CD4-positive, alpha-beta T cell treated with Interleukin-4 for 4 hours (primary cell): ENCODE measurements around the gene ATP2B3.
A peak's percentile ranks its signal among the peaks of the same experiment; 100 is the strongest.

Source experiments
- DNase-seq: peaks from one replicate; pipeline ENCODE4 v3.0.0-alpha.2; 2020

ATP2B3 gene

DNA sequence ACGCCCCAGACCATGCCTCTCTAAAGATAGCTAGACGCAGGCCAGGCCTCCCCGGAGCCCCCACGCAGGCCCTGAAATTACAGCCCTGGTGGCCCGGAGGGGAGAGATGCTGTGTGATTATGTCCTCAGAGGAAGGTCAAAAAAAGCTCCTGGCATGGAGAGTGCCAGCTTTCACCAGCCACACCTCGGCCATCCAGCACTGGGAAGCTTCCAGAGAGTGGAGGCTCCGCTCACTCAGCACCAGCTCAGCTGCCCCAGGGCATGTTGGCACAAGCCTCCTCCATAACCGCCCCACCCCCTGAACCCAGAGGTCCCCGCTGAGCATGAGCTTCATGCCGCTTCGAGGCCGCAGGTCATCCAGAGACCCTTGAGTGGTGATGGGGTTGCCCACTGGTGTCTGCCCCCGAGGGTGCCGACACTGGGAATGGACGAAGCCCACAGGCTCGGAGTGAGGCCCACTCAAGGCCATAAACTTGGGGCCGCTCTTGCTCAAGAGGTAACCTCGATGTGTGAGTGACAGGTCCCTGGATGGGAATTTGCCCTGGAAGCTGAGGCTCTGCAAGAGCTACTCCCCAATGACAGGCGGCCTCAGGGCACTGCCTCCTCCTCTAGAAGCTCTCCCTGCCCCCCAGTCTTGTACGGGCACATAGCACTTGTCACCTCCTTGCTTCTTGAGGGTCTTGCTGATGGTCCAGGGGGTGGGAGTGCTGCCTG, 27.1 kb upstream of the ATP2B3 start:
- DNase-seq, result no peak

DNA sequence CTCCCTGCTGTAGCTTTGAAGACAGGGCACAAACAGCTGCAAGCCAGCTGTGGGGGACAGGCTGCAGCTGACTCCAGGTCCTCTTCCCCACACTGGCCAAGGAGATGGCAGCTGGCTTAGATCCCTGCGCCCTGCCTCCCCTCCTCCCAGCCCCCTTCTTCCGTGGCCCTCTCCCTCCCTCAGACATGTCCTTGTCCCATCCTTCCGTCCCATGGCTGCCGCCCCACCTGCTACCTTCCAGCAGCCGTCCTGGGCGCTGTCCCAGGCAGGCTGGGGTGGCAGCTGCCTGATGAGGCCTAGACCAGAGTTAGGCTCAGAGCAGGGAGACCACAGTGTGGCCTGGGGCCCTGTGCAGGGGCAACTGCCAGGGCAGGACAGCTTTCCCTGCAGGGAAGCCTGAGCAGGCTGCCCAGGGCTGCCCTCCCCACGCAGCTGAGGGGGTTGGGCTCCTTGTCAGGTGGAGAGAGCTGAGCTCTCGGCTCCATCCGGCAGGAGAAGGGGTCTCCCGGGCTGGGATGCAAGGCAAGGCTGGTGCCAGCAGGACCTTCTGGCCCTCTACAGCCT, 26.0 kb upstream of the ATP2B3 start:
- no peak for DNase-seq

DNA sequence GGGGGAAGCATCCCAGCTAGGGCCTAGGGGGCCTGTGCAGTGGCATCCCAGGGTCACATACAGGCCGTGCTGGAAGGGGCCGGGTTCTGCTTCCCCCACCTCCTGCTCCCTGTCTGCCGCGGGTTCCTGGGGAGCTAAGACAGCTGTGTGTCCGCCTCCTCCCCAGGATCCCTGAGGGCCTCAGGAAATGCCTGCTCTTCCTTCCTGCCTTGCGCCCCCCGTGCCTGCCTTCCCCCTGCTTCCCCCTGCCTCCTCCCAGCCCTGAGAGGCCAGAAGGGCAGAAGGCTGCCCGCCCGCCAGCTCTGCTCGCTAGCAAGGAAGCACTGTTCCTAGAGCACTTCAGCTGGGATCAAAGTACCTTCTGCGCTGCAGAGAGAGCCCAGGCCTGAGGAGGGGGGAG, 25.5 kb upstream of the ATP2B3 start:
- no peak for DNase-seq

DNA sequence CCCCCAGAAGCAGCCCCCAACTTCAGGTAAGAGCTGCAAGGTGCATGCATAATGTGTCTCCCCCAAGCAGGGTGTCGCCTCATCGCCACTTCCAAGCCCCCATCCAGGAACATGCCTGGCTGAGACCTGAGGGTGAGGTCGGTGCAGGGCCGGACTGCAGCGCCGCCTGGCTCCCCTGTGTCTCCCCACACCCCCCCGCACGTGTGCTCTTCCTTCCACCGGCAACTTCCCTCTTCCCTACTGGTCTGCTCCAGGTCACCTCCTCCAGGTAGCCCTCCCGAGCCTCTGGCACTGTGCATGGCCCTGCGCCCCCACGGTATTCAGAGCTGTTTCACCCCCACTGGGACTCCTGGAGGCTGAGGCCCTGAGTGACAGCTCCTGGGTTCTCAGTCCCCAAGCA, 24.9 kb upstream of the ATP2B3 start:
- no peak for DNase-seq

DNA sequence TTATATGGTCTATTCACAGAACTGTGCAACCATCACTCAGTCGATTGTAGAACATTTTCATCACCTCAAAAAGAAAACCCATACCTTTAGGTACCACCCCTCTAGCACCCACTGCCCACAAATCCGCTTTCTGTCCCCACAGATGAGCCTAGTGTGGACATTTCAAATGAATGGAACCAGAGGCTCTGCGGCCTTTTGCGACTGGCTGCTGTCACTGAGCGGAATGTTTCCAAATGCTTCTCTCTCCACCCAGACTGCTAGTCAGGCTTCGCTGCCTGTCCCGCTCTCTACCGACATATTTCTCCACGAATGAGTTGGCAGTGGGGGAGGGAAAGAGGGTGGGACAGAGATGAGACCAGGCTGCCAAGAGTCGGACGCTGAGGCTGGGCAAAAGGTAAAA, 24.4 kb upstream of the ATP2B3 start:
- DNase-seq, result no peak

DNA sequence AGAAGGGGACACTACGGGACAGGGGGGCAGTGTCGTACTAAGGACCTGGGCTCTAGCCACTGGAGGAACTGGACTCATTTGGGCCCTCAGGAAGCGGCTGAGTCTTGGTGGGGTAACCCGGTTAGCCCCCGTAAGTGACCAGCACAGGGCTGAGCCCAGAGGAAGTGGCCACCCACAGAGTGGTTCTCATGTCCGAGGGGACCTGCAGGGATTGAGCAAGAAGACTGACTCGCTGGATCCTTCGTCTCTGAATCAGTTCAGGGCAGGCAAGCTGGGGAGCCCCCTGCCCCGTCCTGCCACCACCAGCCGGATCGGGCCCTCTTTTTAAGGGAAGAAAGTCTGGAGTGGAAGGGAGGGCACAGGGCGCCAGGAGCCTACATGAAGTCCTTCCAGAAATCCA, 23.4 kb upstream of the ATP2B3 start:
- DNase-seq, result no peak

DNA sequence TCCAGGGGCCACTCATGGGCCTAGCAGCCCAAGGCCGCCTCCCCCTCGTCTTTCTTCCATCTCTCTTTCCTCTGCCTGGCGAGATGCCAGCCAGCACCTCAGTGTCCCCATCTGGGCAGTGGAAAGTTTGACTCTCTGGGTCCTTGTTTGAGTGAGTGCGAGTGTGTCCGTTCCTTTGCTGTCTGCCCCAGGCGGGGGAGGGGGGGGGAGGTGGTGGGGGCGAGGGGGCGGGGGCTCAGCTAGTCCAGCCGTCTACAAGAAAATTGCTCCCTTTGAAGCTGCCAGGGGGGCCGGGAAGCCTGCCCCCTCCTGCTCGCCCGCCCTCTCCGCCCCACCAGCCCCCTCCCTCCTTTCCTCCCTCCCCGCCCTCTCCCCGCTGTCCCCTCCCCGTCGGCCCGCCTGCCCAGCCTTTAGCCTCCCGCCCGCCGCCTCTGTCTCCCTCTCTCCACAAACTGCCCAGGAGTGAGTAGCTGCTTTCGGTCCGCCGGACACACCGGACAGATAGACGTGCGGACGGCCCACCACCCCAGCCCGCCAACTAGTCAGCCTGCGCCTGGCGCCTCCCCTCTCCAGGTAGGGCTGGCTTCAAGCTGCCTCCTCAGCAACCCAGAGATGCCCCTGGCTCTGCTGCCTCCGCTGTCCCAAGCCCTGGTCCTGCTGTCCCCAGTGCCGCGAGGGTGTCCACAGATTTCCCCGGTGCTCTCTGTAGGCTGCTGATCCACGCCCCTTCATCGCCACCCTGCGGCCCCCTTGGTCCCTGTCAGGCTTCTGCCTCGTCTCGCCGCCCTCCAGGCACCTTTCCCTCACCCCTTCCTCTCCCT, 22.7 kb upstream of the ATP2B3 start, which contains the start of gene BGN:
Gene BGN, plus strand, starts transcription at position 440 of the 821 bp plus-strand sequence. CDS start 9,652 bp downstream, outside the sequence.
- no peak for DNase-seq

DNA sequence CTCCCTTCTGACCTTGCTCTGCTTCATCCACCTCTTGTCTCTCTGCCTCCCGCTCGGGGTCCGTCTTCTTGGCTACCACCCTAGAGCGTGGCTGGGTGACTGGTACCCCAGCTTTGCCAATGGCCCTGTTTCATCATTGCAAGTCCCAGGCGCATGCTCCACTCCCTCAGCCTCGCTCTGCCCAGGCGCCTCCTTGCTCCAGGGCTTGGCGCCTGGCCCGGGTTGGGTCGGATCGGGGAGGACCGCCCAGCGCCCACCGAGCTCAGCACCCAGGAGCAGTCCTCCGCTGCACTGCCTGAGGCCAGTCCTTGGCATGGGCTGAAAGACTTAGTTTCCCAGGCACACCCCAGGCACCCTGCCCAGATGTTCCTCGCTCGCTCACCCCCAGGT, 22.1 kb upstream of the ATP2B3 start:
- no peak for DNase-seq

DNA sequence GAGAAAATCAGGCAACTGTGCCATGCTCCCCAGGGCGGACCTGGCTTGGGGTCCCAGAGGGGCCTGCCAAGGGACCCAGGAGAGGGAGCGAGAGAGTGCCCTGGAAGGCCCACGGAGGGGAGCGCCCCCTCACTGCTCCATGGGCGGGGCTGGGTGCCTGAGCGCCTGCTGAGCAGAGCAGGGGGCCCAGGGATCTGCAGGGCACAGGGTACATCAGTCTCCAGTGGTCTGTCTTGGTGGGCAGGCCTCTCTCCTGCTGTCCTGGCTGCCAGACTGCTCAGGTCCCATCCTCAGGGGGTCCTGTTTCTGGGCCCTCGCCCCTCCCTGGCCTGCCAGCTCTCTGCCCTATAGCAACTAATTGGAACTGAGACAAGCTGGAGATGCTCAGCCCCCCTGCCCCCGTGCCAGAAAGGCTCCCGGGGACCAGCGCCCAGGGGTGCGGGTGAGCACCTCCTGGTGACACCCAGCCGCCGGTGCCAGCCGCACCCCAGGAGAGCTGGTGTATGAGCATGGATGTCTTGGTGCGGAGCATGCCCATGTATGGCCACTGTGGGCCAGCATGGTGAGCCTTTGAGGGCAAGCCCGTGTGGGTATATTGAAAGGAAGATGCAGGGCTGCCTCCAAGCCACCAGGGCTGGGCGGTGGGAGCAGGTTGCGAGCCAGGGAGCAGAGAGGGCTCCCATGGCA, 21.4 kb upstream of the ATP2B3 start:
- DNase-seq, result no peak

DNA sequence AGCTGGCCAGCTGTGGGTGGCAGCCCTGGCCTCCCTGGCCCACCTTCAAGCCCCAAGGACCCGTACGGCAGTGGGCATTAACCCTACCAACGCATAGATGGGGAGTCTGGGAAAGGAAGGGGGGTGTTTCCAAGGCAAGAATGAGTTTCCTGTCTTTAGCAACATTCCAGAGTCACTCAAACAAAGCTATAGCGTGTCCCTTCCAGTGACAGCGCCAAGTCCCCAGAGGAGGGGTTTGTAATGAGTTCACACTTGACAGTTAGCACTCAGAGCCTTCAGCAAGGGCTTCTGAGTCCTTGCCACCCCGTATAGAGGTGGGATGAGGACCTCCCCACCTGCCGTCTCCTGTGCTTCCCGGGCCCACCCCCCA, 20.9 kb upstream of the ATP2B3 start:
- DNase-seq, result no peak

DNA sequence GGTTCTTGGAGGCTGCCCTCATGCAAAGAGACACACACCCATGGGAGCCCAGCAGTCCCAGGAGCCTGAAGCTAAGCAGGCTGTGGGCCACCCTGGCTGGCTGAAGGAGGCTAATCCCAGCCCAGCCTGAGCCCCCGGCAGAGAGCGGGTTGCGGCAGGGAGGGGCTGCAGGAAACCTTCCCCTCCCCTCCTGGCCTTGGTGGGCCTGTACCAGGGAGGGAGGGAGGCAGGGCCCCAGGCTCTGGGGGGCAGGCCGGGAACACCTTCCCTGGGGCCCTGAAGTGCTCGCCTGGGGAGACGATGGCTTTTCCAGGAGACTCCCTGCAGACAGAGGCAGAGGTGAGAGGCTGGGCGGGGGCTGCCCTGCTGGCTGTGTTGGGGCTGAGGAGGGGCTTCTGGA, 19.0 kb upstream of the ATP2B3 start:
- DNase-seq, result no peak

DNA sequence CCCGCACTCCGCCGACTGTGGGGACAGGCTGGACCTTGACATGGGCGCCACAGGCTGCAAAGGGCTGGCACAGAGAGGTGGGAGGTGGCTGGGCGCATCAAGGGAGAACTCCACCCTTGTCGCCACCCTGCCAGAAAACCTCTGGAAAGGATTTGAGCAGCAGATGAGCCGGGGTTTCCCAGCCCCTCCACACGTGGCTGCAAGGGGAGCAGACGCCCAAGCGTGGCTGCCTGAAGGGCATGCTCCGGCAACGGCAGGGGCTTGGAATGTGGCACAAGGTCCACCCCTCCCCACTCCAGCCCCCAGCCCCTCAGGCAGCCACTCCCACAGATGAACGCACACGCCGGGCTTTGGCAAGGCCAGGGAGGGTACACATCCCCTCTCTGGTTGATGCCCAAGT, 18.1 kb upstream of the ATP2B3 start:
- no peak for DNase-seq

DNA sequence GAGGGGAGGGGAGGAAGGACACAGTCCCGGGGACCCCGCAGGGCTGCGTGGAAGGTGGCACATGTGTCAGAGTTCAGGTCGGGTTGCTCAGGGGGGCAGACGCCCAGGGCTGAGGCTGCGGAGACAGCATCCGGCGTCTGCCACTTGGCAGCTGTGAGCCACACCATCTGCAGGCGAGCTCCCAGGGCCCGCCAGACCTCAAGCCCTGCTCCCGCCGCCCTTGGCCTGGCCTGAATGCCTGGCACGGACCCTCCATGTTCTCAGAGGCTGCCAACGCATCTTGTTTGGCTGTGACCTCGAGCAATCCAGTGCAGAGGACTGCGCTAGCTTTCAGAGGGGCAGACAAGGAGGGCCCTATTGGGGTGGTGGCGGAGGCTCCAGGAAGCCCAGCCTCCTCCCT, 17.6 kb upstream of the ATP2B3 start:
- no peak for DNase-seq

DNA sequence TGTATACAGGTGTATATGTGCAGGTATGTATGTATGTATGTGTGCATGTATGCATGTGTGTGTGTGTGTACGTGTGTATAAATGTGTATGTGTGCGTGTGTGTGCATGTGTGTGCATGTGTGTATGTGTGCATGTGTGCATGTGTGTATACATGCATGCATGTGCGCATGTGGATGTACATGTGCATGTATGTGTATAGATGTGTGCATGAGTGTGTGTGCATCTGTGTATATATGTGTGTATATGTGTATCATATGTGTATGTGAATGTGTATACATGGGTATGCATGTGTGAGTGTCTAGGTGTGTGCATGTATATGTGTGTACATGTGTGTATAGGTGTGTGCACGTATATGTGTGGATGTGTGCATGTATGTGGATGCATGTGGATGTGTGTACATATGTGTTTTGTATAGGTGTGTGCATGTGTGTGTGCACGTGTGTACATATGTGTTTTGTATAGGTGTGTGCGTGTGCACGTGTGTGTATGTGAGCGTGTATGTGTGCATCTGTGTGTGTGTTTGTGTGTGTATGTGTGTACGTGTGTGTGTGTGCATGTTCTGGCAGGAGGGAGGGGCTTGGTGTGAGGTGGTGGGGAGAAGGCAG, 16.7 kb upstream of the ATP2B3 start:
- no peak for DNase-seq

DNA sequence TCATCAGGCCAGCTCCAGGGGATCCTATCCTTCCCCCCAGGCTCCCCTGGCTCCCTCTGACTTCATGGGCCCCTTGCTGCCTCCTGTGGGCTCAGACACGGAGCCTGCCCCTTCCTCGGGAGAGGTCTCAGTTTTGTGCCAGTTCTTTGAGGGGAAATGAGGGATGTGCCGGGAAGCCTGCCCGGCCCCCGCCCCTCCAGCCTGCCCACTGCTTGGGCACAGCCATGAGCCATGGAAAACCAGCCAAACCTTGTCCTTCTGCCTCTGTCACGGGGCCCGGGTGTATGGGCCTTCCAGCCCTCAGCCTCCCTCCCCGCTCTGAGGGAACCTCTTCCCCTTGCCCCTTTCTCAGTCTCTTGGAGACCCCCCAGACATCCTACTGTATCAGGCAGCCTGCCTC, 15.9 kb upstream of the ATP2B3 start:
- DNase-seq, result no peak

DNA sequence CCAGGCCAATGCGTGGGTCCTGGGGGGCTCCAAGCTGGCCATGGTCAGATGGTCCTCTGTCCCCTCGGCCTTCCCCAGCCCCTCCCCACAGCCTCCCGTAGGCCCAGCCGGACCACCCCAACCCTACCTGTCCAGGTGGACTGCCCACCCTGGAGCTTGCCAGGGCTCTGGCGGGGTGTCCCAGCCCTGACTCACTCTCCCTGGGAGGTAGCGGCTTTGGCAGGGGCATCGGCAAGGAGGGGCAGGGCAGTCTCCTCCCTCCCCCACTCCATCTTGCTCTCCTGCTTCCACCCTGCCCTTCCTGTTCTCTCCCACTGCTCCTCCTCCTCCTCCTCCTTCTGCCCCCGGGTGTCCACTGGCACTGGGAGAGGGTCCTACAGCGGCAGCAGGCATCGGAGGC, 15.3 kb upstream of the ATP2B3 start:
- no peak for DNase-seq

DNA sequence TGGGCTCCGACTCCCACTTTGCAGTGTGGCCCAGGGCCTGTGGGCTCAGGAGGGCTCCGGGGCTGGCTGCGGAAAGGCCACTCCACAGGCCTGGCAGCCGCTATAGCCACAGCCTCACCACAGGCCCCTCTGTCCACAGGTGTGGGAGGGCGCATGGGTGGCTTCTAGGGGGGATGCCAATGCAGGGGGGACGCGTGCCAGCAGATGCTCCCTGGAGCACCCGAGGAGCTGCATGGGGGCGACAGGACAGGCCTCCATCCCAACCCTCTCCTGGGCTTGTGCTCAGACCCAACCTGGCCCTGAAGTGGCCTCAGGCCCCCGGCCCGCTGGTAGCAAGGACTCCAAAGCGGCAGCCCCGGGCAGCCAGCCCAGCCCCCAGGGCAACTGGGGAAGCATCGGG, 14.6 kb upstream of the ATP2B3 start:
- DNase-seq, result no peak

DNA sequence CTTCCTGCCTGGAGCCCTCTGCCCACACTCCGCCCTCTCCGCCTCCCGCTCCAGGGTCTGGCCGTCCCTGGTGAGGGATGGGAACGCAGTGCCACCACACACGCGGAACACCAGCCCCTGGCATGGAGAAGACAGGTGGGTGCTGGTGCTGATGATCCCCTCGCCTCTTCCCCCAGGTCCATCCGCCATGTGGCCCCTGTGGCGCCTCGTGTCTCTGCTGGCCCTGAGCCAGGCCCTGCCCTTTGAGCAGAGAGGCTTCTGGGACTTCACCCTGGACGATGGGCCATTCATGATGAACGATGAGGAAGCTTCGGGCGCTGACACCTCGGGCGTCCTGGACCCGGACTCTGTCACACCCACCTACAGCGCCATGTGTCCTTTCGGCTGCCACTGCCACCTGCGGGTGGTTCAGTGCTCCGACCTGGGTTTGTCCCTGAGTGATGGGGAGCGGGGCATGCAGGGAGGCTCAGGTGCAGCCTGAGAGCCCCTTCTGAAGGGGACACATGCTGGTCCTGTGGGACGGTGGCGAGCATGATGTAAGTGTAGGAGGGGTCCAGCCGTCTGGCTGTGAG, 12.9 kb upstream of the ATP2B3 start:
- no peak for DNase-seq

DNA sequence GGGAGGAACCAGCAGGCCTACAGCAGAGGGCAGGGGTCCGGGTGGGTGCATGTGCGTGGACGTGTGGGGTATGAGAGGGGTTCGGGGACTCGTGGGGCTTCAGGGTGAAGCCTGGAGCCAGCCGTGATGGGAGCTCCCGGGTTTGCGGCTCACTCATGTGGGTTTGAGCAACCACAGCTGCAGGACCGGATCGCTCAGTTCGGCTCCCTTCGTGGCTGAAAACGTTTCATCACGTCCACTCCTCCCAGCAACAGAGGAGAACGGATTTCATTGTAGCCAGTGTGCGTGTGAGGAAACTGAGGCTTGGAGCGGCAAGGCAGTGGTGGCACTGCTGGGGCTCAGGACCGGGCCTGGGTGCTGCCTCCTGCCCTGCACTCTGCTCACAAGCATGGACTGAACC, 12.1 kb upstream of the ATP2B3 start:
- DNase-seq, result no peak

DNA sequence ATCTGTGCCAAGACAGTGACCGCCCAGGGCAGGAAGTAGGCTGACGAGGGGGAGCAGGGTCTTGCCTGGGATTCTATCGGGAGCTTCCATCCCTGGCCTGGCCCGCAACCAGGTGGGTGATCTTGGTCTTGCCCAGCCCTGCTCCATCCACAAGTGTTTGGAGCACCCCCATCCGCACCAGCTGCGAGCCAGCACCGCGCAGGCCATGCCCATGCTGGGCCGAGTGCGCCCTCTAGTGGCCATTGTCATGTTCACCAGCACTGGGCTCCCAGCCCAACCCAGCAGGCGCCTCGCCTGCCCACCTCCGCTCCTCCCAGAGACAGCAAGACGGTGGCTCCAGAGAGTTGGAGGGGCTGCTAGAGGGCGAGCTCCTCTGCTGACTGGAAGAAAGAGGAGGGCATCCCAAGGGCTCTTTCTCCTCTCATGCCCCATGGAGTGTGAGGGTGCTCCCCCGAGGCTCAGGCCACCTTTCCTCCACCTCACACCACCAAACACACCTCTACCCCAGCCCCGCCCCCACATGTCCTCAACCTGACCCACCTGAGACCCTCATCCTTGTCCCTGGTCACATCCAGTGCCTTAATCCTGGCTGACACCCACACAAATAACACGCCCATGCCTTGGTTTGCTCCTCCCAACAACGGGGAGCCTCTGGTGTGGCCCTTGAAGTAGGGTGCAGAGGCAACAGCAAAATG, 9.8 kb upstream of the ATP2B3 start:
- peak; percentile 73 for DNase-seq

DNA sequence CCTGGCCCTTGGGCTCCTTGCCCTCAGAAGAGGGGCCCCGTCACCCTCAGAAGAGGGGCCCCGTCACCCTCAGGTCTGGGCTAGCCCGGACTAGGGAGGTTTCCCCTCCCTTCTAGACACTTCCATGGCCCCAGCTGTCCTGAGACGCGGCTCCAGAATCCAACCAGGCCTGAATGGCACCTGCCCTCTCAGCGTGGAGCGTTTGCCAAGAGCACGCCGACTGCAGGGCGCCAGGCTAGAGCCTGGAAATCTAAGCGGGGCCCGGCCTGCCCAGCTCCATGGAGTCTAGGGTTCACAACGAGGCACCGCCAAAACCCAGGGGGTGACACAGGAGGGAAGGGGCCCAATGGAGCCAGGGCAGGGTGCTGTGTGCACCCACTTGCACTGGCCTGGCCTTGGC, 7.8 kb upstream of the ATP2B3 start:
- DNase-seq, result no peak

DNA sequence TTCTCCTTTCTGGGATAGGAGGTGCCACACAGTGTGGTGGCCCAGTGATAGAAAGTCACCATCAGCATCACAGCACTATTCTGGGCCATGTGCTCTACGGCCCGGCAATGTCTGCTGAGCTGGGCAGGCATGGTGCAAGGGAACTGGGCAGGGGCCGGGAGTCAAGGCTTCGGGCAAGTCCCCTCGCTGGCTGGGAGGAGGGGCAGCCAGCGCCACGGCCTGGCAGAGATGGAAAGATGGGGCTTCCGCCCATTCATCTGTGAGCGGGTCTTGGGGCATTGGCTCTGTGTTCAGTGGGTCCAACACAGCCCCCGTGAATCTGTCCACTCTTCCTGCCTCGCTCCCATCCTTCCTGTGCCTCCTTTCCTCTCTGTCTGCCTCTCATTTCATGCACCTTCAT, 7.1 kb upstream of the ATP2B3 start:
- DNase-seq, result no peak
